GM19395 (cell line): Measurements from ENCODE around the gene PXDN.
"Not testable (repeated sequence)": the region's sequence is repeated elsewhere in the genome, so short reads cannot be mapped to it uniquely, and the experiment has no call there.

ENCODE experiments used
- ATAC-seq: cut with Tn5 transposase; IDR thresholded peaks from one replicate; pipeline ENCODE4 v1.9.1; 2021; ENCODE audit warnings: mild to moderate bottlenecking, moderate library complexity; ENCODE audit not compliant: unreplicated experiment

PXDN gene

GRCh38 chr2:1639086-1639858 is 105.0 kb downstream of the PXDN start:
- ATAC-seq = no peak

- no peak for ATAC-seq
Measured at GRCh38 chr2:1638281-1638860, 105.9 kb downstream of the PXDN start.

GRCh38 chr2:1636791-1637415 is 107.4 kb downstream of the PXDN start:
- ATAC-seq = no peak

- no peak for ATAC-seq
Measured at GRCh38 chr2:1635823-1636222, 108.5 kb downstream of the PXDN start.

GRCh38 chr2:1634681-1635341 is 109.5 kb downstream of the PXDN start:
- ATAC-seq = no peak

- no peak for ATAC-seq
Measured at GRCh38 chr2:1633936-1634587, 110.3 kb downstream of the PXDN start.

- ATAC-seq = no peak
Measured at GRCh38 chr2:1633092-1633671, 111.1 kb downstream of the PXDN start.

GRCh38 chr2:1632510-1632909 is 111.8 kb downstream of the PXDN start:
- ATAC-seq = no peak

GRCh38 chr2:1632002-1632348 is 112.3 kb downstream of the PXDN start:
- ATAC-seq = no peak

- no peak for ATAC-seq
Measured at GRCh38 chr2:1631292-1632001, 112.9 kb downstream of the PXDN start.

GRCh38 chr2:1628893-1629292 is 115.4 kb downstream of the PXDN start:
- ATAC-seq = no peak

- no peak for ATAC-seq
Measured at GRCh38 chr2:1627628-1628381, 116.5 kb downstream of the PXDN start.

GRCh38 chr2:1626271-1626681 is 118.0 kb downstream of the PXDN start:
- ATAC-seq = no peak

GRCh38 chr2:1625281-1626001 is 118.9 kb downstream of the PXDN start:
- ATAC-seq = no peak

GRCh38 chr2:1623906-1624445 is 120.3 kb downstream of the PXDN start:
- no peak for ATAC-seq

- ATAC-seq = no peak
Measured at GRCh38 chr2:1622521-1623200, 121.7 kb downstream of the PXDN start.

- ATAC-seq = not testable (repeated sequence)
Measured at GRCh38 chr2:1621976-1622375, 122.3 kb downstream of the PXDN start.

GRCh38 chr2:1621501-1621900 is 122.8 kb downstream of the PXDN start:
- no peak for ATAC-seq
